Measurements from ENCODE around the gene SMC1A.

The SMC1A gene

GRCh38 chrX:53333853-53334252 lies 88.6 kb downstream of the SMC1A start:
- DNase-seq: no peak

DNA sequence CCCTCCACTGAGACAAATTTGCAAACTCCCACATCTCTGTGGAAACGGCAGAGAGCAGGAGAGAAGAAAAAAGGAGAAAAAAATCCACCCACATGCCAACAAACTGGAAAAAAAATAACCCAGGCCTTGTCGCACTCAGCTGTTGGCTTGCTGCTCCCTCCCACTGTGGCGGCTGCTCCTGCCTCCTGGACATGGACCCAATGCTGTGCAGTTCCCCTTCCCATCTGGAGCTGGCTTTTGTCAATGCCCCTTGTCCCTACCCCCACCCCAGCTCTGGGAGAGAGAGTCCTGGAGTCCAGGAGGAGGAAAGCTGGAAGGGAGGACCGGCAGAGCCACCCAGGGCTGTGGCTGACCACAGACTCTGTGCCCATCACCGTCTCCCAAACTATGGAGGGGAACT lies 90.2 kb downstream of the SMC1A start:
- DNase-seq: no peak

- DNase-seq: no peak
Observed at GRCh38 chrX:53330331-53330730, 92.1 kb downstream of the SMC1A start.

DNA sequence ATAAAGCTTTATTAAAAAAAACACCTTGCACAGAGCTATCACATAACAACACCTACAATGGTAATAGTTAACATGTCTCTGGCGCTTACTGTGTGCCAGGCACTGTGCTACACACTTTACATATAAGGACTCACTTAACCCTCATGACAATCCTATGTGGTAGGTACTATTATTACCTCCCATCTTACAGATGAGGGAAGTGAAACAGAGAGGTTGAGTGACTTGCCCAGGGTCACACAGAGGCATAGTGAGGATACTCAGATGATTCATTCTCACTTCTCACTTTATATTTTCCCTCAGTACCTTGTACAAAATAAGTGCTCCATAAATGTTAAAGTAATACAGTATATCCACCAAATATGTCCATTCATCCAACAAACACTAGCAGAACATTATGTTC lies 97.7 kb downstream of the SMC1A start:
- DNase-seq: no peak
